Stimulated activated CD4-positive, alpha-beta T cell treated with anti-CD3 and anti-CD28 coated beads, Interleukin-2, amount 100 ng/mL, for 48 hours (primary cell): Measurements from ENCODE around the gene TTR.

Experiments used
- DNase-seq, 2 donors: peaks; one replicate each; pipeline ENCODE4 v3.0.0-alpha.2; 2020

Gene TTR

GRCh38 chr18:31581498-31582197, 10.0 kb upstream of the TTR start:
- no peak for DNase-seq

- no peak for DNase-seq
Observed at GRCh38 chr18:31583185-31583854, 8.4 kb upstream of the TTR start.

- DNase-seq = no peak
Observed at GRCh38 chr18:31585991-31586390, 5.7 kb upstream of the TTR start.

GRCh38 chr18:31586616-31587015, 5.1 kb upstream of the TTR start:
- DNase-seq = no peak

GRCh38 chr18:31587529-31587928, 4.1 kb upstream of the TTR start:
- no peak for DNase-seq

GRCh38 chr18:31590570-31590969, 1.1 kb upstream of the TTR start:
- no peak for DNase-seq

- DNase-seq = no peak
Observed at GRCh38 chr18:31591113-31591512, 564 bp upstream of the TTR start.

GRCh38 chr18:31592506-31593157, 955 bp downstream of the TTR start:
- DNase-seq = no peak

- no peak for DNase-seq
Observed at GRCh38 chr18:31595121-31595771, 3.6 kb downstream of the TTR start.

GRCh38 chr18:31596081-31596872, 4.6 kb downstream of the TTR start:
- no peak for DNase-seq

- DNase-seq = no peak
Observed at GRCh38 chr18:31598021-31598805, 6.5 kb downstream of the TTR start.

GRCh38 chr18:31603315-31603714, 11.6 kb downstream of the TTR start:
- DNase-seq = peak in 1 of 2 donors; percentile 1

GRCh38 chr18:31606265-31606664, 14.6 kb downstream of the TTR start:
- DNase-seq = no peak

- no peak for DNase-seq
Observed at GRCh38 chr18:31607384-31607783, 15.7 kb downstream of the TTR start.

GRCh38 chr18:31609886-31610285, 18.2 kb downstream of the TTR start:
- DNase-seq = no peak

- DNase-seq = no peak
Observed at GRCh38 chr18:31610286-31611205, 18.9 kb downstream of the TTR start.

GRCh38 chr18:31611511-31611910, 19.8 kb downstream of the TTR start:
- no peak for DNase-seq

GRCh38 chr18:31612124-31612523, 20.4 kb downstream of the TTR start:
- DNase-seq = no peak

GRCh38 chr18:31614044-31614443, 22.4 kb downstream of the TTR start:
- no peak for DNase-seq

- DNase-seq = no peak
Observed at GRCh38 chr18:31616586-31616985, 24.9 kb downstream of the TTR start.
